ENCODE results near the gene KLHDC9.

DNA sequence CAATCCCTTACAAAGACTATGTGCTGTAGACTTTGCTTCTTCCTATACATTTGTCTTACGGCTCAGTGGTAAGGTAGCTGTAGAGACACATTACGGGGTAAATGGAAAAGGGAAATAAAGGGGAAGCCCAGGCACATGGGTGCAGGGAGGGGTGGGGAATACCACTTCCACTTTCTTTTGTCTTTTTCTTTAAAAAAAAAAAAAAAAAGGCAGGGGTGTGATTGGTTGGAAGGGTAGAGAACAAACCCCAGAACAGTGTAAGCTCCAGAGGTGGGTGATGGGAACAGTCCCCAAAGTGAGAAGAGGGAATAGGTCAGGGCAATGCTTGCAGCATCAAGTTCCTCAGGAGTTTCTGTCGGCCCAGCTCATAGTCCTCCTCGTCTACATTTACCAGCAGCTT, 23.7 kb downstream of the KLHDC9 start:
- TF ChIP-seq CTCF (IDR thresholded peaks at IDR 0.05; ENCODE audit: borderline replicate concordance, extremely low read depth, low read length, poor library complexity, severe bottlenecking) (no peak), EZH2 (IDR thresholded peaks at IDR 0.05; ENCODE audit: borderline replicate concordance, low read depth, low read length, severe bottlenecking) (no peak)
